Heart left ventricle (tissue), 16 donors: ENCODE data around the gene TPH2. TPM values are rescaled to one million over a fixed set of nuclear protein-coding genes. Genes with fewer than 3 reads are reported as not detected.
A peak's percentile ranks its signal among the peaks of the same experiment; 100 is the strongest.

Experiments used
- ATAC-seq, 4 donors: fragments of 200-7000 bp; cut with Tn5 transposase; one replicate each; pipeline ENCODE4 v1.9.1; 2020 to 2022; ENCODE audit warnings: moderate library complexity in 4 of 4, mild to moderate bottlenecking in 3 of 4, moderate number of reproducible peaks in 1 of 4
- DNase-seq, 5 donors: peaks; one replicate each; pipeline ENCODE4 v3.0.0-alpha.2; 2020
- H3K27ac ChIP-seq, 12 donors: fragments of 200-600 bp; sonication (generic) in 4 of 12; one replicate each; pipeline versions ENCODE4 v1.5.0 to v1.8.0; 2016 to 2022; ENCODE audit warnings: mild to moderate bottlenecking in 2 of 12
- H3K27me3 ChIP-seq, 9 donors: fragments of 200-600 bp; sonication (generic) in 2 of 9; one replicate each; pipeline versions ENCODE4 v1.5.1 to v1.8.0; 2016 to 2022; ENCODE audit warnings: mild to moderate bottlenecking in 3 of 9
- H3K36me3 ChIP-seq, 9 donors: fragments of 200-600 bp; sonication (generic) in 2 of 9; one replicate each; pipeline versions ENCODE4 v1.5.0 to v1.8.0; 2018 to 2022; ENCODE audit warnings: mild to moderate bottlenecking in 2 of 9
- H3K4me1 ChIP-seq, 12 donors: fragments of 200-600 bp; sonication (generic) in 4 of 12; one replicate each; pipeline versions ENCODE4 v1.5.0 to v1.8.0; 2016 to 2022; ENCODE audit warnings: mild to moderate bottlenecking in 3 of 12
- H3K4me3 ChIP-seq, 12 donors: fragments of 200-600 bp; sonication (generic) in 4 of 12; one replicate each; pipeline versions ENCODE4 v1.5.0 to v1.8.0; 2017 to 2022; ENCODE audit warnings: mild to moderate bottlenecking in 9 of 12, moderate library complexity in 4 of 12
- H3K9me3 ChIP-seq, 12 donors: fragments of 200-600 bp; sonication (generic) in 4 of 12; one replicate each; pipeline versions ENCODE4 v1.5.0 to v1.8.0; 2016 to 2022; ENCODE audit warnings: mild to moderate bottlenecking in 1 of 12
- POLR2A ChIP-seq, 2 donors: fragments of 450-650 bp; IDR thresholded peaks; one replicate each; pipeline ENCODE4 v1.6.1; 2017; ENCODE audit warnings: antibody characterized with exemption in 2 of 2, mild to moderate bottlenecking in 2 of 2, moderate library complexity in 2 of 2
- WGBS, 4 donors: extraction: QIAGEN DNeasy Blood & Tissue Kit in 2 of 4; methylation state at CpG; one replicate each; pipeline versions ENCODE4 v1.1.5 to v1.1.7; 2013 to 2018; 5-methylcytosine and 5-hydroxymethylcytosine counted together
- intact Hi-C, 10 donors: fragments of 100-400 bp; cut with DNase I; formaldehyde crosslinking; loops; one replicate each; pipeline versions ENCODE4 v1.11.1 to v1.14.2; 2022
- polyA plus RNA-seq, 2 donors: library from polyadenylated mRNA; stranded (reverse); fragments of 200-250 nt; gene quantifications; one replicate each; pipeline ENCODE4 v1.2.3, GENCODE V29; 2013
- total RNA-seq, 9 donors: library from RNA; depleted of rRNA in 2 of 9; stranded (reverse); fragments of >200 nt in 2 of 9; fragmentation: NEBNext Ultra II Directional in 3 of 9; extraction: Animal tissue kit (Norgen Biotek cat#: 25700) in 3 of 9; gene quantifications; one replicate each; pipeline versions ENCODE4 v1.1.0 to v1.2.4, GENCODE V29; 2016 to 2023
- TF ChIP-seq, protein P1 (sequence below), 12 donors: fragments of 200-600 bp; sonication (generic) in 4 of 12; IDR thresholded peaks; one replicate each; pipeline versions ENCODE4 v1.5.0 to v1.8.0; 2018 to 2022; ENCODE audit warnings: antibody characterized with exemption in 12 of 12, mild to moderate bottlenecking in 5 of 12
- donor health status: ischemic (EF 13 %, LVEDD 7.1; RV severe dilation, severe dysfunction).
- donor health status: healthy with polysubstance abuse.
- donor health status: DM: no; HTN: yes; CAD: no.
- donor health status: DM: no; HTN: no; CAD: no.
- donor health status: ischemic (EF 25% LVEDD 6.9; RV normal size, moderate dysfunction).
- donor health status: ischemic (EF 25% LVEDD 5.7; RV mildly dilated, moderate dysfunction).
- donor health status: healthy.
- donor health status: DM: yes; HTN: yes; CAD: no.
- donor health status: ischemic (EF 35%, LVEDD 5.7; RV mildly dilated, moderate dysfunction).
- donor health status: nonischemic (EF 11% LVEDD 7.7; RV severe dilation, severe dysfunction).
- donor health status: DM: yes; HTN: yes; CAD: no.
- donor health status: PGD.
- donor health status: ischemic (EF 29% LVEDD 5.4; RV normal size, mild dysfunction).
- donor health status: nonischemic (EF 23%, LVEDD 6.1; RV moderate dilation, normal function).

Gene TPH2
- total and polyA plus RNA-seq, 11 donors = 0.17 TPM; not detected in 10

GRCh38 chr12:71947645-71948105 is 9.0 kb downstream of the TPH2 start:
- H3K27me3 ChIP-seq = peaks cover 0 to 37% (median 7%) of the 10 kb centered on the region in 9 donors
- TF ChIP-seq POLR2A (IDR thresholded peaks at IDR 0.05) = no peak
- TF ChIP-seq, protein P1, sequence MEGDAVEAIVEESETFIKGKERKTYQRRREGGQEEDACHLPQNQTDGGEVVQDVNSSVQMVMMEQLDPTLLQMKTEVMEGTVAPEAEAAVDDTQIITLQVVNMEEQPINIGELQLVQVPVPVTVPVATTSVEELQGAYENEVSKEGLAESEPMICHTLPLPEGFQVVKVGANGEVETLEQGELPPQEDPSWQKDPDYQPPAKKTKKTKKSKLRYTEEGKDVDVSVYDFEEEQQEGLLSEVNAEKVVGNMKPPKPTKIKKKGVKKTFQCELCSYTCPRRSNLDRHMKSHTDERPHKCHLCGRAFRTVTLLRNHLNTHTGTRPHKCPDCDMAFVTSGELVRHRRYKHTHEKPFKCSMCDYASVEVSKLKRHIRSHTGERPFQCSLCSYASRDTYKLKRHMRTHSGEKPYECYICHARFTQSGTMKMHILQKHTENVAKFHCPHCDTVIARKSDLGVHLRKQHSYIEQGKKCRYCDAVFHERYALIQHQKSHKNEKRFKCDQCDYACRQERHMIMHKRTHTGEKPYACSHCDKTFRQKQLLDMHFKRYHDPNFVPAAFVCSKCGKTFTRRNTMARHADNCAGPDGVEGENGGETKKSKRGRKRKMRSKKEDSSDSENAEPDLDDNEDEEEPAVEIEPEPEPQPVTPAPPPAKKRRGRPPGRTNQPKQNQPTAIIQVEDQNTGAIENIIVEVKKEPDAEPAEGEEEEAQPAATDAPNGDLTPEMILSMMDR (IDR thresholded peaks at IDR 0.05) = no peak
- H3K27ac ChIP-seq = no peak overlapping the region
- DNase-seq = peak in 1 of 5 donors; percentile 28
- no peaks in the 10 kb centered on the region for H3K4me1 ChIP-seq
- intact Hi-C loops = no loop called here
- no peaks in the 10 kb centered on the region for H3K36me3 ChIP-seq
- H3K9me3 ChIP-seq = no peaks in the 10 kb centered on the region
- ATAC-seq = peak in 2 of 4 donors; percentile 29 to 64
- WGBS, 4 donors = 24 to 34% (median 33%) methylated on average over 9 of the region's 9 CpGs
- H3K4me3 ChIP-seq = no peak overlapping the region

GRCh38 chr12:71948390-71948789 is 9.7 kb downstream of the TPH2 start:
- ATAC-seq = no peak
- no peaks in the 10 kb centered on the region for H3K36me3 ChIP-seq
- 46 to 52% (median 47%) methylated on average over 3 of the region's 3 CpGs for WGBS, 4 donors
- DNase-seq = no peak
- H3K27me3 ChIP-seq = peaks cover 0 to 37% (median 7%) of the 10 kb centered on the region in 9 donors
- intact Hi-C loops = no loop called here
- no peaks in the 10 kb centered on the region for H3K4me1 ChIP-seq
- no peak overlapping the region for H3K27ac ChIP-seq
- H3K9me3 ChIP-seq = no peaks in the 10 kb centered on the region
- no peak for TF ChIP-seq POLR2A (IDR thresholded peaks at IDR 0.05)
- TF ChIP-seq, protein P1 (IDR thresholded peaks at IDR 0.05) = no peak
- H3K4me3 ChIP-seq = no peak overlapping the region

DNA sequence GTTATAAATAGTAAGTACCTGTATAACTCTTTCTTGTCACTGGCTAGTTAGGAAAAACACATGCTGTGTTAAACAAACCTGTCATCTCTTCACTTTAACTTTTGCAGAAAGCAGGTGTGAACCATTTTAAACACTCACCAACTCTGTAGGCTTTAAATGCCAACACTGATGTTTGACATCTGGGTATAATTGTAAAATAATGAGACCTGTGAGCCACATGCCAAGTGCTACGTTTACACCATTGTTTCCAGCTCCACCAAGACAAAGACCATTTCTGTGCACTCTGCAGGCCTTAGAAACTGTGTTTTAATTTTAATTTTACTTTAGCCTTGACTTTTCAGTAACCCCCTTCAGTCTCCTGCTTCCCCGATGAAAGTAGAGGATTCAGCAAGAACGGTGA is 11.0 kb downstream of the TPH2 start:
- WGBS, 4 donors = 46 to 51% (median 48%) methylated on average over 3 of the region's 3 CpGs
- Histone ChIP-seq H3K9me3 (no peaks in the 10 kb centered on the region), H3K36me3 (no peaks in the 10 kb centered on the region), H3K4me1 (no peaks in the 10 kb centered on the region), H3K4me3 (no peak overlapping the region), H3K27ac (no peak overlapping the region), H3K27me3 (peaks cover 0 to 29% (median 7%) of the 10 kb centered on the region in 9 donors)
- DNase-seq = no peak
- intact Hi-C loops = no loop called here
- TF ChIP-seq POLR2A (IDR thresholded peaks at IDR 0.05) = no peak
- TF ChIP-seq, protein P1 (IDR thresholded peaks at IDR 0.05) = no peak
- ATAC-seq = no peak

DNA sequence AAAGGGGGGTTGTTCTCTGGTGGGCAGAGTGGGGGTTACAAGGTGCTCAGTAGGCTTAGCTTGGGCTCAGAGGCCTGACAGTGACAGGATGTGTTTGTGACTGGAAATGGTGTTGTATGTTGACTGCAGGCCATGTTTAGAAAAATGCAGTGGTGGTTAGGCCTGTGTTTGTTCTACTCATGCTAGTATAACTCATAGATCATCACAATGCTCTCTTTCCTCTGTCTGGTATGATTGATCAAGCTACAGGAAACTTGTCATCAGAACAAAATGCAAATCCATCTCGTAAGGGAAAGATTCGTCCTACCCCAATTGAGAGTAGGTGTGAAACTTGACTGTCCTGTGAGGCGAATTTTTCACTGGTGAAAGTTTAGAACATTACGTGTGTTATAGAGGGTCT is 11.8 kb downstream of the TPH2 start:
- intact Hi-C loops = no loop called here
- DNase-seq = no peak

More for the DNA sequence above, 11.8 kb downstream of the TPH2 start:
- H3K4me3 ChIP-seq = no peak overlapping the region
- H3K9me3 ChIP-seq = no peaks in the 10 kb centered on the region
- no peaks in the 10 kb centered on the region for H3K36me3 ChIP-seq
- WGBS, 4 donors = 82 to 89% (median 88%) methylated on average over 4 of the region's 4 CpGs
- no peak overlapping the region for H3K27ac ChIP-seq
- no peaks in the 10 kb centered on the region for H3K4me1 ChIP-seq
- TF ChIP-seq POLR2A (IDR thresholded peaks at IDR 0.05) = no peak
- TF ChIP-seq, protein P1 (IDR thresholded peaks at IDR 0.05) = no peak
- peaks cover 0 to 26% (median 6%) of the 10 kb centered on the region in 9 donors for H3K27me3 ChIP-seq
- no peak for ATAC-seq
